ENCODE results near the gene LRBA. TPM values are rescaled to one million over a fixed set of nuclear protein-coding genes. Genes with fewer than 3 reads are reported as not detected.

Gene LRBA
- total and polyA plus RNA-seq, 9 of the 15 experiments (the other 6 are each of a cell fraction or from before 2014, with no cell fraction given): 24.2 to 88.7 (median 59.7) TPM

- TF ChIP-seq CREB3L1 (IDR thresholded peaks at IDR 0.05; ENCODE audit: borderline replicate concordance, low read depth): no peak
- no peak for TF ChIP-seq ZNF263 (CRISPR knock-in tag; IDR thresholded peaks at IDR 0.05; ENCODE audit: borderline replicate concordance)
- TF ChIP-seq TCF7 (IDR thresholded peaks at IDR 0.05; ENCODE audit: borderline replicate concordance): no peak
- TF ChIP-seq RBM22 (IDR thresholded peaks at IDR 0.05; ENCODE audit: low read depth, low read length, poor library complexity, severe bottlenecking): no peak
Observed at GRCh38 chr4:150562751-150563150, 452.3 kb downstream of the LRBA start (continued).

GRCh38 chr4:150562250-150562649, 452.8 kb downstream of the LRBA start:
- no peak overlapping the region for H3K4me3 ChIP-seq
- no peaks in the 10 kb centered on the region for H4K20me1 ChIP-seq (replicated peaks; ENCODE audit: control insufficient read depth, insufficient read depth, low read length)
- H3K36me3 ChIP-seq (ENCODE audit: control insufficient read depth, insufficient read depth, low read length): no peaks in the 10 kb centered on the region; the same call in none of the 3 replicates
- ATAC-seq (peak; percentile 37; the same call in 2 of the 3 replicates), DNase-seq (ENCODE audit: extremely low read depth in 1 of 4, low spot score in 3 of 4) (no peak), FAIRE-seq (no peak)
- TF ChIP-seq ZFP91 (CRISPR knock-in tag; IDR thresholded peaks at IDR 0.05) (no peak), ZNF436 (CRISPR knock-in tag; IDR thresholded peaks at IDR 0.05) (no peak), PML (IDR thresholded peaks at IDR 0.05; ENCODE audit: low read length) (no peak), CBX3 (IDR thresholded peaks at IDR 0.05; ENCODE audit: borderline replicate concordance in 1 of 2, low read length in 2 of 2) (no peak), SNAPC5 (CRISPR knock-in tag; IDR thresholded peaks at IDR 0.05) (no peak), MAFG (tag; conservative IDR thresholded peaks at IDR 0.05) (no peak), HOXB6 (CRISPR knock-in tag; IDR thresholded peaks at IDR 0.05; ENCODE audit: borderline replicate concordance) (no peak), NFRKB (IDR thresholded peaks at IDR 0.05; ENCODE audit: low read depth) (no peak), RBM14 (IDR thresholded peaks at IDR 0.05; ENCODE audit: borderline replicate concordance, insufficient read depth, low read depth, low read length) (no peak), CHD1 (IDR thresholded peaks at IDR 0.05; ENCODE audit: low read length) (no peak), KLF6 (CRISPR knock-in tag; IDR thresholded peaks at IDR 0.05; ENCODE audit: borderline replicate concordance) (no peak), DEAF1 (CRISPR knock-in tag; IDR thresholded peaks at IDR 0.05) (no peak)
- H3K9me1 ChIP-seq (ENCODE audit: control insufficient read depth, insufficient read depth, low read length): no peaks in the 10 kb centered on the region
- no peaks in the 10 kb centered on the region for H3K79me2 ChIP-seq (ENCODE audit: control insufficient read depth, insufficient read depth, low read length)
- in situ Hi-C loops (cut with MboI) (no loop called here), intact Hi-C loops (cut with micrococcal nuclease) (no loop called here)
- no TSS peak for BruUV-seq (replicated peaks)
- H3K4me2 ChIP-seq (ENCODE audit: insufficient read depth, low read length): no peak overlapping the region
- POLR2A ChIA-PET: no interaction called here
- H3K9me3 ChIP-seq (replicated peaks; ENCODE audit: control insufficient read depth, insufficient read depth, low read depth, low read length): peaks cover 3% of the 10 kb centered on the region
- no peak overlapping the region for H3K9ac ChIP-seq (ENCODE audit: insufficient read depth in 1 of 2, low read depth in 2 of 2, low read length in 2 of 2)
- H3K27ac ChIP-seq (ENCODE audit: extremely low read depth, low read depth, low read length): no peak overlapping the region
- H2AFZ ChIP-seq (ENCODE audit: low read depth, low read length): no peak overlapping the region
- H3K4me1 ChIP-seq (replicated peaks in 1 of 2; ENCODE audit: control insufficient read depth in 2 of 2, insufficient read depth in 2 of 2, low read length in 2 of 2): no peaks in the 10 kb centered on the region; a peak in 1 of 5 replicates
- no peaks in the 10 kb centered on the region for H3K27me3 ChIP-seq (ENCODE audit: control insufficient read depth in 2 of 2, insufficient read depth in 2 of 2, low read length in 2 of 2)
- CTCF ChIA-PET (ENCODE audit: low intra/inter-chr PET ratio): no interaction called here
- WGBS (ENCODE audit: insufficient coverage, low coverage, missing lambda C conversion rate): 91% methylated on average over 2 of the region's 2 CpGs

Measured in K562 (cell line).